Esophagus muscularis mucosa (tissue), 4 donors: Measurements from ENCODE around the gene FLACC1.

Source experiments
- EP300 ChIP-seq: sonication (generic); formaldehyde crosslinking; IDR thresholded peaks from one replicate; pipeline ENCODE4 v1.6.1; 2017; ENCODE audit warnings: antibody characterized with exemption
- POLR2A ChIP-seq: fragments of 450-650 bp; IDR thresholded peaks from one replicate; pipeline ENCODE4 v1.6.1; 2017; ENCODE audit warnings: antibody characterized with exemption, moderate library complexity, mild to moderate bottlenecking, low read depth
- TF ChIP-seq, protein P1 (sequence below), 3 experiments: fragments of 200-600 bp in 2 of 3; fragments of 450-650 bp in 1 of 3; sonication (generic) in 2 of 3; IDR thresholded peaks; one replicate each; pipeline ENCODE4 v1.5.1; 2017 to 2019; ENCODE audit warnings: antibody characterized with exemption in 3 of 3, mild to moderate bottlenecking in 2 of 3, moderate library complexity in 1 of 3

DNA sequence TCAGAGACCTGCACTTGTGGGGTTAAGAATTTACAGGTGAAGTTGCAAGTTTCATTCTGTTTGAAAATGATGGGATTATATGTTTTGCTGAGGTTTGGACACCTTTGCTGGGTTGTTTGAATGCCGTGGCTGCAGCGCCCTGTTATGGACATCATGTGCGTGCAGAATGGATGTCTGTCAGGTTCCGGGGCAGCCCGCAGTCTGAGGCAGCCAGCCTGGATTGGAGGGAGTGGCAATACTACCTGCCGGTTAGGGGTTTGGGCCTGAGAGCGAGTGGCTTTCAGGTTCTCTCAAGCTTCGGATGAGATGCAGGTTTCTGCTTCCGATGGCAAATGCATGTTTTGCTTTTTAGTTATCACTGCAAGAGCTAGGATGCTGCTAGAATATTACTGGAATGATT lies 95.7 kb downstream of the FLACC1 start:
- TF ChIP-seq EP300 (no peak), POLR2A (no peak)
- TF ChIP-seq, protein P1, sequence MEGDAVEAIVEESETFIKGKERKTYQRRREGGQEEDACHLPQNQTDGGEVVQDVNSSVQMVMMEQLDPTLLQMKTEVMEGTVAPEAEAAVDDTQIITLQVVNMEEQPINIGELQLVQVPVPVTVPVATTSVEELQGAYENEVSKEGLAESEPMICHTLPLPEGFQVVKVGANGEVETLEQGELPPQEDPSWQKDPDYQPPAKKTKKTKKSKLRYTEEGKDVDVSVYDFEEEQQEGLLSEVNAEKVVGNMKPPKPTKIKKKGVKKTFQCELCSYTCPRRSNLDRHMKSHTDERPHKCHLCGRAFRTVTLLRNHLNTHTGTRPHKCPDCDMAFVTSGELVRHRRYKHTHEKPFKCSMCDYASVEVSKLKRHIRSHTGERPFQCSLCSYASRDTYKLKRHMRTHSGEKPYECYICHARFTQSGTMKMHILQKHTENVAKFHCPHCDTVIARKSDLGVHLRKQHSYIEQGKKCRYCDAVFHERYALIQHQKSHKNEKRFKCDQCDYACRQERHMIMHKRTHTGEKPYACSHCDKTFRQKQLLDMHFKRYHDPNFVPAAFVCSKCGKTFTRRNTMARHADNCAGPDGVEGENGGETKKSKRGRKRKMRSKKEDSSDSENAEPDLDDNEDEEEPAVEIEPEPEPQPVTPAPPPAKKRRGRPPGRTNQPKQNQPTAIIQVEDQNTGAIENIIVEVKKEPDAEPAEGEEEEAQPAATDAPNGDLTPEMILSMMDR (IDR thresholded peaks at IDR 0.05): no peak
